Left cardiac atrium (tissue), 4 donors: ENCODE measurements around the gene ZNF653. TPM values are rescaled to one million over a fixed set of nuclear protein-coding genes. Genes with fewer than 3 reads are reported as not detected.
A peak's percentile ranks its signal among the peaks of the same experiment; 100 is the strongest.

Source experiments
- ATAC-seq, 2 donors: fragments of 200-7000 bp; cut with Tn5 transposase; one replicate each; pipeline ENCODE4 v1.9.1; 2020; ENCODE audit warnings: mild to moderate bottlenecking in 2 of 2, moderate library complexity in 2 of 2
- DNase-seq: peaks from one replicate; pipeline ENCODE4 v3.0.0-alpha.2; 2020
- intact Hi-C, 2 donors: fragments of 100-400 bp; cut with DNase I; formaldehyde crosslinking; loops; one replicate each; pipeline versions ENCODE4 v1.14.1 to v1.15.1; 2022 to 2023
- long read RNA-seq: library from polyadenylated mRNA; unstranded; transcript quantifications from one replicate; pipeline ENCODE4 v2.0.0, GENCODE V29; 2021
- total RNA-seq, 2 donors: library from RNA; stranded (reverse); fragmentation: NEBNext Ultra II Directional; extraction: Animal tissue kit (Norgen Biotek cat#: 25700); gene quantifications; one replicate each; pipeline ENCODE4 v1.2.1, GENCODE V29; 2021
- donor health status: DM: no; HTN: yes; CAD: no.
- donor health status: DM: no; HTN: yes; CAD: no; lungs with severe emphysema.
- donor health status: DM: yes; HTN: yes; CAD: no.
- donor health status: Dilated cardiomyopathy.

ZNF653 gene, protein sequence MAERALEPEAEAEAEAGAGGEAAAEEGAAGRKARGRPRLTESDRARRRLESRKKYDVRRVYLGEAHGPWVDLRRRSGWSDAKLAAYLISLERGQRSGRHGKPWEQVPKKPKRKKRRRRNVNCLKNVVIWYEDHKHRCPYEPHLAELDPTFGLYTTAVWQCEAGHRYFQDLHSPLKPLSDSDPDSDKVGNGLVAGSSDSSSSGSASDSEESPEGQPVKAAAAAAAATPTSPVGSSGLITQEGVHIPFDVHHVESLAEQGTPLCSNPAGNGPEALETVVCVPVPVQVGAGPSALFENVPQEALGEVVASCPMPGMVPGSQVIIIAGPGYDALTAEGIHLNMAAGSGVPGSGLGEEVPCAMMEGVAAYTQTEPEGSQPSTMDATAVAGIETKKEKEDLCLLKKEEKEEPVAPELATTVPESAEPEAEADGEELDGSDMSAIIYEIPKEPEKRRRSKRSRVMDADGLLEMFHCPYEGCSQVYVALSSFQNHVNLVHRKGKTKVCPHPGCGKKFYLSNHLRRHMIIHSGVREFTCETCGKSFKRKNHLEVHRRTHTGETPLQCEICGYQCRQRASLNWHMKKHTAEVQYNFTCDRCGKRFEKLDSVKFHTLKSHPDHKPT
- total RNA-seq, result 1 to 10 TPM; 3.7 to 4.9 TPM
- long read RNA-seq, result 0 reads

DNA sequence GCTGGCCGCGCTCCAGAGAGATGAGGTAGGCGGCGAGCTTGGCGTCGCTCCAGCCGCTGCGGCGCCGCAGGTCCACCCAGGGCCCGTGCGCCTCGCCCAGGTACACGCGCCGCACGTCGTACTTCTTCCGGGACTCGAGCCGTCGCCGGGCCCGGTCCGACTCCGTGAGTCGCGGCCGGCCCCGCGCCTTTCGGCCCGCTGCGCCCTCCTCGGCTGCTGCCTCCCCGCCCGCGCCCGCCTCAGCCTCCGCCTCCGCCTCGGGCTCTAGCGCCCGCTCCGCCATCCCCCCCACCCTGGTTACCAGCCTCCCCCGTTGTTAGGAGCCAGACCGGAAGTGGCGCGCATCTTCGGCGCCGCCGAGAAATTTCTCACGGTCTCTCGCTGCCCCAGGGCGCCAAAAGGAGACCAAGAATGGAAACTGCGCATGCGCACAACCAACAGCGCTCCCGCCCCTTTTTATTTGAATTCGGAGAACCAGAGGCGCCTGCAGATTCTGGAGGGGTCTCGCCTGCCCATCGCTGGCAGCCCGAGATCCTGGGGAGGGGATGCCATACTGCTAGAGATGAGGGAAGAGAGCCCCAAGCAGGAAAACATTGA lies at the start of gene ZNF653:
Gene ZNF653, minus strand, starts transcription at position 336 of the 597 bp plus-strand sequence. Its CDS starts 53 bp downstream, at position 283.
- peak; percentile 90 to 92 for ATAC-seq
- intact Hi-C loops, result no loop called here
- DNase-seq, result peak; percentile 94

- no peak for DNase-seq
- intact Hi-C loops, result no loop called here
- ATAC-seq, result peak in 1 of 2 donors; percentile 1
These were observed 49.6 kb upstream of the ZNF653 start for GRCh38 chr19:11555246-11555645.

GRCh38 chr19:11554160-11554559 lies 48.5 kb upstream of the ZNF653 start:
- intact Hi-C loops, result no loop called here
- DNase-seq (no peak), ATAC-seq (no peak)

- DNase-seq (no peak), ATAC-seq (no peak)
- intact Hi-C loops, result no loop called here
These were observed 47.2 kb upstream of the ZNF653 start for GRCh38 chr19:11552666-11553372.

- no peak for DNase-seq
- intact Hi-C loops, result no loop called here
- peak; percentile 36 to 45 for ATAC-seq
These were observed 46.1 kb upstream of the ZNF653 start for GRCh38 chr19:11551603-11552235.

GRCh38 chr19:11550265-11550664 lies 44.6 kb upstream of the ZNF653 start:
- intact Hi-C loops, result no loop called here
- no peak for ATAC-seq
- no peak for DNase-seq

DNA sequence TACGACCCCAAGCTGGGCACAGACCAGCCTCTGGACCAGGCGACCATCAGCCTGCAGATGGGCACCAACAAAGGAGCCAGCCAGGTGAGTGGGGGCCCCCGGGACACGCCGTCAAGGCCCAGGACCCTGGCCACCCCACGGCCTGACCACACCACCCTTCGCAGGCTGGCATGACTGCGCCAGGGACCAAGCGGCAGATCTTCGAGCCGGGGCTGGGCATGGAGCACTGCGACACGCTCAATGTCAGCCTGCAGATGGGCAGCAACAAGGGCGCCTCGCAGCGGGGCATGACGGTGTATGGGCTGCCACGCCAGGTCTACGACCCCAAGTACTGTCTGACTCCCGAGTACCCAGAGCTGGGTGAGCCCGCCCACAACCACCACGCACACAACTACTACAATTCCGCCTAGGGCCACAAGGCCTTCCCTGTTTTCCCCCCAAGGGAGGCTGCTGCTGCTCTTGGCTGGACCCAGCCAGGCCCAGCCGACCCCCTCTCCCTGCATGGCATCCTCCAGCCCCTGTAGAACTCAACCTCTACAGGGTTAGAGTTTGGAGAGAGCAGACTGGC lies 43.8 kb upstream of the ZNF653 start:
- ATAC-seq, result no peak
- intact Hi-C loops, result no loop called here
- DNase-seq, result no peak

- intact Hi-C loops, result no loop called here
- DNase-seq, result no peak
- ATAC-seq, result no peak
These were observed 42.5 kb upstream of the ZNF653 start for GRCh38 chr19:11547929-11548700.

DNA sequence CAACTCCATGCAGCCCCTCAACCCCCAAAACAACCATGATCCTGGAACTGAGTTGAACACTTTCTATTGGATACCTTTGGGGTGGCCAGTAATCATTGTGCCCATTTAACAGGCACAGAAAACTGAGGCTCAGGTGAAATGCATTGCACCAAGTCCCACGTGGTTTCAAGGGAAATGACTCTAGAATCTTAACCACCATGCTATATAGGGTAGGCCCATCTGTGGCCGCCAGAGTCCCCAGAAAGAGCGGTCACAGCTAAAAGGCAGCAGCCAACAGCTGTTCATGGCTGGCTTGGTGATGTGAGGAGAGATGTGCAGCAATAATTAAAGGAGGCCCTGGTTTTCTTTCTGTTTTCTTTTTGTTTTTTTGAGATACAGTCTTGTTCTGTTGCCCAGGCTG lies 35.6 kb upstream of the ZNF653 start:
- intact Hi-C loops, result no loop called here
- ATAC-seq (no peak), DNase-seq (no peak)

- ATAC-seq (no peak), DNase-seq (no peak)
- intact Hi-C loops, result no loop called here
These were observed 35.0 kb upstream of the ZNF653 start for GRCh38 chr19:11540645-11541044.

DNA sequence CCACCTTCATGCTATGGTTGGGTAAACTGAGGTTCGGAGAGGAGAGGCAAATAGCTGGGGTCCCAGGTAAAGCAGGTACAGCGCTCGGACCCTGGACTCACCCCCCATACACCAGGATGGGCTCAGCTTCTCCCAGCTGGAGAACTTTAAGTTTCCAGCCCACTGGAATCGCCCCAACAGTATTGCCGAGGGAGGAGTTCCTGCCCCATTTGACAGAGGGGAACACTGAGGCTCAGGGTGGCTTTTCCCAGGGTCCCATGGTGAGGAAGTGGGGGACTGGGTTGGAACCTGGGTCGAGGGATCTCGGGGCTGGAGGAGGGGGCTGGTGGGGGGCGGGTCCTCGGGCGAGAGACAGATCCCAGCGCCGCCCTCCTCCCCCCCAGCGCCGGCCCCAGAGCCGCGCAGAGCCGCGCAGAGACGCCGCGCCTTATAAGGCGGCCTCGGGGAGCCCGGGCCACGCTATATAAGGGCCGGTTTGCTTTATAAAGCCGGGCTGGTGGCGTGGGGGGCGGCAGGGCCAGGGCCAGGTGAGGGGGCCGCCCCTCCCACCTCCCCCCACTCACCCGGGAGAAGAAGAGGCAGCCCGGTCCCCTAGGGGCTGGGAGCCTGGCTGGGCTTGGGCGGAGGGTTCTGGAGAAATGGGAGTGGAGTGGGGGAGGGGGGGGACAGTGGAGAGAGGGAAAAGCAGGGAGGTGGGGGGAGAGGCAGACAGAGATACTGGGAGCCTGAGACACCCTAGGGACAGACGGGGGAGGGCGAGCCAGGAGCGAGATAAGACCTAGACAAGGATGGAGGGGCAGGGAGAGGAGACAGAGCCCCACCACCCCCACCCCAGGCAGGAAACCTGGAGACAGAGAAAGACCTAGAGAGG lies 34.1 kb upstream of the ZNF653 start:
- peak; percentile 64 to 66 for ATAC-seq
- peak; percentile 56 for DNase-seq
- intact Hi-C loops, result no loop called here

- peak; percentile 83 for DNase-seq
- ATAC-seq, result peak; percentile 56 to 78
- intact Hi-C loops, result no loop called here
These were observed 32.8 kb upstream of the ZNF653 start, which contains the start of gene CNN1 for GRCh38 chr19:11538232-11539036. CNN1 (plus strand) TSS chr19:11538851; CDS start chr19:11538928, 77 bp downstream.

DNA sequence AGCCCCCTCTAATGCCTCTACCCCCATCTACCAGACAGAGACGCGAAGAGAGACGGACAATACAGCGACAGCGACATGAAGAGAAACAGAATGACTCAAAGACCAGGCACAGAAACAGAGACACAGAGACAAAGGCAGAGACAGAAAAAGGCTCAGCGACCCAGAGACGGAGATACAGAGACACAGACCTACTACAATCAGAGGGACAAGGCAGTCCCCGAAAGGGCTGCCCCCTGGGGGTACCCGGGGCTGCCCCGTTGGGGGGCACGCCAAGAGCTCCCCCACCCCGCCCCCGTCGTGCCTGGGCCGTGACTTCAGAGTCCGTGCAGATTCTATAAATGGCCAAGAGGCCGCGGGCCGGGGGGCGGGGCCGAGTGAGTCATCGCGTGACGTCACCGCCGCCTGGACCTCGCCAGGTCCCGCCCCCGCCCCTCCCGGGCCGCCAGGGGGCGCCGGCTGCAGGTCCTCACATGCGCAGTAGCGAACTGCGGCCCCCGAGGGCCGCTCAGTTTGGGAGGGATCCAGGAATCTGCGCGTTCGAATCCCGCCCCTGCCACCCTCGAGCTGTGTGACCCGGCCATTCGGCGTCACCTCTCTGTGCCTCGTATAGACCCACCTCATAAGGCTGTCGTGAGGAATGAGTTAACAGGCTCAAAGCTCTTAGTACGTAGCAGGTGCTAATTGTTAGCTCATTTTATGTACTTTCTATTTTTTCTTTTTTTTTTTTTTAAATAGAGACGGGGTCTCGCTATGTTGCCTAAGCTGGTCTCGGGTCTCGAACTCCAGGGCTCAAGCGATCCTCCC lies 30.4 kb upstream of the ZNF653 start:
- peak; percentile 81 to 89 for ATAC-seq
- intact Hi-C loops, result no loop called here
- DNase-seq, result peak; percentile 92

GRCh38 chr19:11534948-11535347 lies 29.3 kb upstream of the ZNF653 start:
- no peak for DNase-seq
- intact Hi-C loops, result no loop called here
- no peak for ATAC-seq

DNA sequence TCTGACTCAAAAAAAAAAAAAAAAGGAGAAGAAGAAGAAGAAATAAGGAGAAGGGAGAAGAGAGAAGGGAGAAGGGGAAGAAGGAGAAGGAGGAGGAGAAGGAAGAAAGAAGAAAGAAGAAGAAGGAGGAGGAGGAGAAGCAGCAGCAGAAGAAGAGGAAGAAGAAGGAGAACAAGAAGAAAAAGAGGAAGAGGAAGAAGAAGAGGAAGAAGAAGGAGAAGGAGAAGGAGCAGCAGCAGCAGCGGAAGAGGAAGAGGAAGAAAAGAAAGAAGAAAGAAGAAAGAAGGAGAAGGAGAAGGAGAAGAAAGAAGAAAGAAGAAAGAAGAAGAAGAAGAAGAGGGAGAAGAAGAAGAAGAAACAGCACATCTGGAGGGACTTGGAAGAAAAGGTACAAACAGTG lies 28.9 kb upstream of the ZNF653 start:
- DNase-seq (no peak), ATAC-seq (no peak)
- intact Hi-C loops, result no loop called here

DNA sequence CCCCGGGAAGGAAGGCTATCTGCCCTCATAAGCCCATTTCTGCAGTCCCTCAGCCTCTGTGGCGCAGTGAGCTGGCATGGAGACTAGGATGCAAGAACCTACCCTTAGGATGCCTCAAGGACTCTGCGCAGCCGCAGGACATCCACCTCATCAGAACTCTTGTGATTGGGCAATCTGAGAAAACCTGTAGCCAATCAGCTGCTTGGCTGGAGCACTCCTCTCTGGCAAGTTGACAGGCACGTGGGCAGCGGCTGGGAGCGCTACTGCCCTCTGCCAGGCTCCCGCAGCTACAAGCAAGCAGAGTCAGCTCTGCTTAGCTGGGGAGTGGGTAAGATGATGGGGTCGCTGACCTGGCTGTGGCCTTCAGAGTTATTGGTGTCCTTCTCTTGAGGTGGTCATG lies 24.8 kb upstream of the ZNF653 start:
- intact Hi-C loops, result no loop called here
- peak; percentile 48 to 49 for ATAC-seq
- DNase-seq, result peak; percentile 84
